ENCODE results near the gene RABGAP1L. TPM values are rescaled to one million over a fixed set of nuclear protein-coding genes. Genes with fewer than 3 reads are reported as not detected.

The RABGAP1L gene
- total and polyA plus RNA-seq, 2 of the 8 experiments (the other 6 are each of a cell fraction or from before 2014, with no cell fraction given) = 33.3 to 156 TPM

DNA sequence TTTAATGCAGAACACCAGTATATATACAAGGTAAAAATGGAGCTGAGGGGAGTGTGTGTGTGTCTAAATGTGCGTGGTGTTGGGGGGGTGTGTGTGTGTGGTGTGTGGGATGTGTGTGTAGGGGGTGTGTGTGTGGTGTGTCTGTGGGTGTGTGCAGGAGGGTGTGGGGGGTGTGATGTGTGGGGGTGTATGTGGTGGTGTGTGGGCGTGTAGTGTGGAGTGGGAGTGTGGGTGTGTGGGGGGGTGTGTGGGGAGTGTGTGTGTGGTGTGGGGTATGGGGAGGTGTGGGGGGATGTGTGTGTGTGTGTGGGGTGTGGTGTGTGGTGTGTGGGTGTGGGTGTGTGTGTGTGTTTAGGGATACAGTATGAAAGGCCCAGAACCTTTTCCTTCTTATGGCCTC lies 638.1 kb downstream of the RABGAP1L start:
- Histone ChIP-seq H3K14ac (ENCODE audit: insufficient read length) (no peak overlapping the region), H3K36me3 (ENCODE audit: control insufficient read depth in 2 of 4, insufficient read depth in 4 of 4, low read length in 3 of 4) (no peaks in the 10 kb centered on the region), H2AK5ac (ENCODE audit: low read depth, low read length) (no peak overlapping the region), H3K79me2 (ENCODE audit: control insufficient read depth in 1 of 2, insufficient read depth in 2 of 2, low read length in 2 of 2) (no peaks in the 10 kb centered on the region), H3K4me3 (ENCODE audit: extremely low read depth in 1 of 4, insufficient read depth in 2 of 4, low read depth in 3 of 4, low read length in 4 of 4) (no peak overlapping the region), H4K91ac (replicated peaks; ENCODE audit: insufficient read length, low read length) (peak overlapping the region; percentile 75), H4K8ac (ENCODE audit: extremely low read depth, insufficient read depth, low read length) (no peak overlapping the region), H2AFZ (ENCODE audit: low read length) (no peak overlapping the region), H3K23me2 (ENCODE audit: low read depth, low read length) (peaks cover 12% of the 10 kb centered on the region), H3K4ac (replicated peaks; ENCODE audit: insufficient read length, low read depth, low read length) (no peak overlapping the region), H3K9ac (replicated peaks in 1 of 4; ENCODE audit: extremely low read depth in 1 of 4, low read depth in 3 of 4, low read length in 3 of 4) (no peak overlapping the region; a peak in 1 of 7 replicates), H3K18ac (ENCODE audit: extremely low read depth, low read length) (no peak overlapping the region), H3K79me1 (ENCODE audit: low read depth, low read length) (no peaks in the 10 kb centered on the region), H3K56ac (replicated peaks; ENCODE audit: insufficient read length, low read depth, low read length) (peak overlapping the region; percentile 42), H3K27ac (ENCODE audit: low read depth, low read length) (no peak overlapping the region), H2BK5ac (ENCODE audit: low read depth, low read length) (no peak overlapping the region; the same call in 1 of the 2 replicates), H4K20me1 (replicated peaks in 1 of 2; ENCODE audit: control insufficient read depth in 1 of 2, insufficient read depth in 2 of 2, low read length in 2 of 2) (no peaks in the 10 kb centered on the region), H3K4me2 (ENCODE audit: insufficient read depth in 1 of 2, low read depth in 2 of 2, low read length in 2 of 2) (no peak overlapping the region), H3K9me3 (ENCODE audit: insufficient read depth in 2 of 2, low read depth in 1 of 2, low read length in 1 of 2) (no peaks in the 10 kb centered on the region), H2BK20ac (ENCODE audit: low read length) (no peak overlapping the region), H2BK12ac (ENCODE audit: low read depth, low read length) (no peak overlapping the region), H2BK120ac (replicated peaks; ENCODE audit: low read depth, low read length) (no peak overlapping the region), H3K4me1 (replicated peaks in 1 of 4; ENCODE audit: control insufficient read depth in 3 of 4, insufficient read depth in 4 of 4, low read length in 3 of 4) (peaks cover 4 to 11% (median 8%) of the 10 kb centered on the region in 4 experiments), H3K23ac (ENCODE audit: insufficient read length) (no peak overlapping the region), H2BK15ac (ENCODE audit: low read length) (no peak overlapping the region), H3K27me3 (replicated peaks in 1 of 4; ENCODE audit: control insufficient read depth in 3 of 4, extremely low read depth in 1 of 4, insufficient read depth in 3 of 4, low read length in 3 of 4) (no peaks in the 10 kb centered on the region), H4K5ac (ENCODE audit: insufficient read length, low read depth, low read length) (no peak overlapping the region)
- FAIRE-seq (no peak), DNase-seq (ENCODE audit: low read depth in 1 of 2, low spot score in 2 of 2) (no peak)
- WGBS, 2 experiments (ENCODE audit: extremely low coverage in 1 of 2, insufficient coverage in 1 of 2, insufficient read length in 1 of 2, insufficient replicate concordance in 2 of 2, low coverage in 1 of 2, low lambda C conversion rate in 2 of 2, missing lambda C conversion rate in 1 of 2) = 97% methylated on average over 2 of the region's 2 CpGs; no CpG with 5 or more reads in 1 of the 2 experiments
- POLR2A ChIA-PET (ENCODE audit: partially characterized antibody) = interaction anchor here (0.6 to 4.3 kb wide), 4 partner anchors 13 to 202 kb away, joined by 3 to 17 read pairs (median 7); partner anchors contain the start of gene CACYBP
- CTCF ChIA-PET (ENCODE audit: partially characterized antibody) = interaction anchor here (2.0 kb wide), 1 partner anchor 18 kb away, joined by 5 read pairs; no protein-coding TSS in a partner anchor
- TF ChIP-seq SIX5 (IDR thresholded peaks at IDR 0.05; ENCODE audit: low read depth, low read length) = no peak
- no peak for TF ChIP-seq SRF (IDR thresholded peaks at IDR 0.05; ENCODE audit: low read depth, low read length)
- no peak for TF ChIP-seq YY1 (IDR thresholded peaks at IDR 0.05; ENCODE audit: low read depth, low read length)
- TF ChIP-seq JUND (IDR thresholded peaks at IDR 0.05; ENCODE audit: low read length) = no peak
- TF ChIP-seq SAP30 (IDR thresholded peaks at IDR 0.05; ENCODE audit: insufficient read depth, insufficient replicate concordance, low read length) = no peak
- TF ChIP-seq CREB1 (IDR thresholded peaks at IDR 0.05) = no peak
- no peak for TF ChIP-seq HDAC2 (IDR thresholded peaks at IDR 0.05; ENCODE audit: borderline replicate concordance in 1 of 2, low read depth in 2 of 2, low read length in 2 of 2)
- TF ChIP-seq TAF1 (IDR thresholded peaks at IDR 0.05; ENCODE audit: low read depth, low read length) = no peak
- TF ChIP-seq, protein P1, sequence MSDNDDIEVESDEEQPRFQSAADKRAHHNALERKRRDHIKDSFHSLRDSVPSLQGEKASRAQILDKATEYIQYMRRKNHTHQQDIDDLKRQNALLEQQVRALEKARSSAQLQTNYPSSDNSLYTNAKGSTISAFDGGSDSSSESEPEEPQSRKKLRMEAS (IDR thresholded peaks at IDR 0.05) = no peak
- no peak for TF ChIP-seq CBX5 (IDR thresholded peaks at IDR 0.05; ENCODE audit: low read depth, low read length)
- TF ChIP-seq BACH1 (IDR thresholded peaks at IDR 0.05; ENCODE audit: low read length) = no peak
- TF ChIP-seq, protein P2, sequence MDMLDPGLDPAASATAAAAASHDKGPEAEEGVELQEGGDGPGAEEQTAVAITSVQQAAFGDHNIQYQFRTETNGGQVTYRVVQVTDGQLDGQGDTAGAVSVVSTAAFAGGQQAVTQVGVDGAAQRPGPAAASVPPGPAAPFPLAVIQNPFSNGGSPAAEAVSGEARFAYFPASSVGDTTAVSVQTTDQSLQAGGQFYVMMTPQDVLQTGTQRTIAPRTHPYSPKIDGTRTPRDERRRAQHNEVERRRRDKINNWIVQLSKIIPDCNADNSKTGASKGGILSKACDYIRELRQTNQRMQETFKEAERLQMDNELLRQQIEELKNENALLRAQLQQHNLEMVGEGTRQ (IDR thresholded peaks at IDR 0.05; ENCODE audit: low read length) = no peak
- no peak for TF ChIP-seq CTBP2 (IDR thresholded peaks at IDR 0.05; ENCODE audit: borderline replicate concordance, insufficient read depth, insufficient read length, low read length)

Data from H1 (cell line).